ENCODE results near the gene RND3.

Gene RND3

DNA sequence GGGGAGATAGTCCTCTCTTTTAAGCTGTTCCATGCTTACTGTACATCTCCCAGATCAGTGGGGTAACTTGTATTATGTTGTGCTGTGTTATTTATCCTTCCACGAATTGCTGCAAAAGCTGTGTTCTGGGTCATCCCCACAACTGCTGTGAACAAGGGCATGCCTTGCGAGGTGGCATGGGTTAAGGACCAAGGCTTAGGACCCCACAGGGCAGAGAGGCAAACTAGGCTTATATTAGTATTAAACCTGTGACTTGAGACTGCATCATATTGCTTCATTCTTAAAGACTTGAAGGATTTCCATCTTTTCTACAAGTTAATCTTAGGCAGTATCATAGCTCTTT, 19.9 kb downstream of the RND3 start:
- Mint-ChIP-seq H3K27ac (peak overlapping the region in 2 of 3 experiments; percentile 33 to 49), H3K4me1 (peaks cover 30% of the 10 kb centered on the region), H3K27me3 (ENCODE audit: low read depth) (no peaks in the 10 kb centered on the region), H3K4me3 (no peak overlapping the region), H3K9me3 (no peaks in the 10 kb centered on the region), H3K36me3 (ENCODE audit: low read depth) (peaks cover 54% of the 10 kb centered on the region)
- no peak for TF ChIP-seq CTCF (IDR thresholded peaks at IDR 0.05; ENCODE audit: unreplicated experiment in 3 of 3)

GRCh38 chr2:150466741-150467620, 20.5 kb downstream of the RND3 start:
- Mint-ChIP-seq H3K4me3 (no peak overlapping the region), H3K4me1 (peaks cover 30% of the 10 kb centered on the region), H3K36me3 (ENCODE audit: low read depth) (peaks cover 48% of the 10 kb centered on the region), H3K9me3 (no peaks in the 10 kb centered on the region), H3K27me3 (ENCODE audit: low read depth) (no peaks in the 10 kb centered on the region), H3K27ac (peak overlapping the region; percentile 33 to 50 (median 49))
- TF ChIP-seq CTCF (IDR thresholded peaks at IDR 0.05; ENCODE audit: unreplicated experiment in 3 of 3), result no peak

DNA sequence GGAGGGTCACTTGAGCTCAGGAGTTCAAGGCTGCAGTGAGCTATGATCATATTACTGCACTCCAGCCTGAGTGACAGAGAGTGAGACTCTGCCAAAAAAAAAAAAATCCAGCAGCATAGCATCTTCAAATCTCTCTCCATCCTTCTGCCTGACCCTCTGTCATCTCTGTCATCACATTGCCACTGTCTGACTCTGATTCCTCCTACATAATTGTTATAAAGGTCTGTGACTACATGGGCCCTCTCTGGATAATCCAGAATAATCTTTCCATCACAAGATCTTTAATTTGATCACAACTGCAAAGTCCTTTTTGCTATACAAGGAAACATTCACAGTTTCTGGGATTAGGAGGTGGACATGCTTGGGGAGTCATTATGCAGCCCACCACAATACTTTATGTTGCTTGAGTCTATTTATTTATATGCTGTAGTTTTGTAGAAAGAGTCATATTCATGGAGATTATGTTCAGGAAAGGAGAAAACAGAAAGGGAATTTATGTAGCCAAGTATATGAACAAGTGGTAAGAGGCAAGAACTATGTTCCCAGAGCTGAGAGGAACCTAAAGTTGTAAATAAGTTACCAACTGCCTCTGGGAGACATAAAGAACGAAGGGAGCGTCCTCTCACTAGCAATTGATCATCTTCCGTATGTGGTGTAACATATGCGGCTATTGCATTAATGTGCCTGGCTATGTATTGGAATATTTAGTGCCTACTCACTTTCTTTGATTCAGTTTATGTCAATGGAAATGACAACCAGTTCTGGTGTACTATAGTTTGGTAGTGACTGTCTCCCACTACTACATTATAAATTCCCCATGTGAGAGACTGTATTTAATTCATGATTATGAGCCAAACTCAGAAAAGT, 21.5 kb downstream of the RND3 start:
- Mint-ChIP-seq H3K9me3 (no peaks in the 10 kb centered on the region), H3K4me3 (no peak overlapping the region), H3K27ac (peak overlapping the region; percentile 1 to 33 (median 24)), H3K27me3 (ENCODE audit: low read depth) (no peaks in the 10 kb centered on the region), H3K36me3 (ENCODE audit: low read depth) (peaks cover 38% of the 10 kb centered on the region), H3K4me1 (peaks cover 30% of the 10 kb centered on the region)
- no peak for TF ChIP-seq CTCF (IDR thresholded peaks at IDR 0.05; ENCODE audit: unreplicated experiment in 3 of 3)

DNA sequence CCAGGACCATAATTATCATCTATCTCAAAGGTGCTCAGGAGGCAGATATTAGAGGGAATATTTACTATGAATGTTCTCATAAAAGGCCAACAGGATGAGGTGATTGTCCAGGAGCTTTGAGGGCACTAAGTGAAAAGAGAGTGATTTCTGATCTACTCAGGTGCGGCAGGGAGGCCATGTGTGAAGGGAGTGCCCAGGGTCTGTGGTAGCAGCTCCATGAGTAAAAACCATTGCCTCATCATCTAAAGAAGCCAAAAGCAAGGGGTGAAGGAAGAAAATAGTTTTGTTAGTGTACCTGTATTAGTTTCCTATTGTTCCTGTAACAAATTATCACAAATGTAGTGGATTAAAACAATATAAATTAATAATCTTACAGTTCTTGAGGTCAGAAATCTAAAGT, 22.5 kb downstream of the RND3 start:
- H3K27me3 Mint-ChIP-seq (ENCODE audit: low read depth), result no peaks in the 10 kb centered on the region
- H3K4me3 Mint-ChIP-seq, result no peak overlapping the region

DNA sequence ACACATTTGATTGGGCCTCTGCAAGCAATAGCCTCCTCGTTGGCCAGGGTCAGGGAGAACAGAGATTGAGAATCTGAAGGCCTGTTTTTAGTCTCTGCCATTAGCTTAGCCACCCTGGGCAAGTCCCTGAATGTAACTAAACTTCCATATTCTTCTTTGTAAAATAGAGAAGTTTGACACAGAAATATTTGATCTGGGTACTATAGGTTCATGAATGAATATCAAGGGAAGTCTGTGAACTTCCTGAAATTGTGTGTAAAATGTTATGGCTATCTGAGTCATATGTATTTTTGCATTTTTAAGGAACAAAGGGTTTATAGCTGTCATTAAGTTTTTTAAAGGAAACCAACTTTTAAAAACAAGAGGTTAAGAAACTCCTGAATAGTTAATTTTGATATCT, 23.2 kb downstream of the RND3 start:
- Mint-ChIP-seq H3K36me3 (ENCODE audit: low read depth) (peaks cover 21% of the 10 kb centered on the region), H3K4me1 (peaks cover 21% of the 10 kb centered on the region), H3K4me3 (no peak overlapping the region), H3K9me3 (no peaks in the 10 kb centered on the region), H3K27ac (no peak overlapping the region), H3K27me3 (ENCODE audit: low read depth) (no peaks in the 10 kb centered on the region)
- TF ChIP-seq CTCF (IDR thresholded peaks at IDR 0.05; ENCODE audit: unreplicated experiment in 3 of 3), result no peak

More for the DNA sequence above, 22.5 kb downstream of the RND3 start:
- no peak for TF ChIP-seq CTCF (IDR thresholded peaks at IDR 0.05; ENCODE audit: unreplicated experiment in 3 of 3)
- Mint-ChIP-seq H3K27ac (no peak overlapping the region), H3K9me3 (no peaks in the 10 kb centered on the region), H3K36me3 (ENCODE audit: low read depth) (peaks cover 28% of the 10 kb centered on the region), H3K4me1 (peaks cover 28% of the 10 kb centered on the region)
